Measurements from ENCODE around the gene SUMF1.
A peak's percentile ranks its signal among the peaks of the same experiment; 100 is the strongest.

Gene SUMF1

GRCh38 chr3:4466741-4467521 is at the start of gene SUMF1:
Gene SUMF1, minus strand, starts transcription at chr3:4467269. Its CDS starts 24 bp downstream, at chr3:4467245.
- peak; percentile 5 for DNase-seq

- DNase-seq = no peak
These were observed 49.0 kb upstream of the SUMF1 start for GRCh38 chr3:4515916-4516579.

- DNase-seq = no peak
These were observed 47.8 kb upstream of the SUMF1 start for GRCh38 chr3:4514916-4515315.

GRCh38 chr3:4514321-4514720 is 47.3 kb upstream of the SUMF1 start:
- no peak for DNase-seq

- no peak for DNase-seq
These were observed 46.0 kb upstream of the SUMF1 start for GRCh38 chr3:4512895-4513616.

GRCh38 chr3:4511491-4512262 is 44.6 kb upstream of the SUMF1 start:
- no peak for DNase-seq

- no peak for DNase-seq
These were observed 43.1 kb upstream of the SUMF1 start for GRCh38 chr3:4509983-4510755.

GRCh38 chr3:4509043-4509442 is 42.0 kb upstream of the SUMF1 start:
- no peak for DNase-seq

GRCh38 chr3:4508048-4508981 is 41.2 kb upstream of the SUMF1 start:
- DNase-seq = no peak

GRCh38 chr3:4507024-4507596 is 40.0 kb upstream of the SUMF1 start:
- DNase-seq = no peak

- DNase-seq = no peak
These were observed 39.5 kb upstream of the SUMF1 start for GRCh38 chr3:4506559-4507023.

- no peak for DNase-seq
These were observed 38.9 kb upstream of the SUMF1 start for GRCh38 chr3:4505688-4506558.

- DNase-seq = no peak
These were observed 37.5 kb upstream of the SUMF1 start for GRCh38 chr3:4504340-4505261.

- DNase-seq = no peak
These were observed 36.0 kb upstream of the SUMF1 start for GRCh38 chr3:4503050-4503449.

GRCh38 chr3:4501927-4502326 is 34.9 kb upstream of the SUMF1 start:
- DNase-seq = no peak

- DNase-seq = no peak
These were observed 34.4 kb upstream of the SUMF1 start for GRCh38 chr3:4501437-4501836.

GRCh38 chr3:4498446-4498845 is 31.4 kb upstream of the SUMF1 start:
- no peak for DNase-seq

- DNase-seq = no peak
These were observed 30.8 kb upstream of the SUMF1 start for GRCh38 chr3:4497843-4498324.

All from DMS153 (cell line).